GM12874 (cell line): ENCODE data around the gene ADH1C.

ENCODE experiments used
- CTCF ChIP-seq: IDR thresholded peaks from 2 replicates; pipeline ENCODE4 v1.5.1; 2011; ENCODE audit warnings: low read depth, mild to moderate bottlenecking, control low read depth, low read length, moderate library complexity; ENCODE audit not compliant: insufficient read depth

ADH1C gene

GRCh38 chr4:99351487-99351886, 1.1 kb downstream of the ADH1C start:
- no peak for TF ChIP-seq CTCF

DNA sequence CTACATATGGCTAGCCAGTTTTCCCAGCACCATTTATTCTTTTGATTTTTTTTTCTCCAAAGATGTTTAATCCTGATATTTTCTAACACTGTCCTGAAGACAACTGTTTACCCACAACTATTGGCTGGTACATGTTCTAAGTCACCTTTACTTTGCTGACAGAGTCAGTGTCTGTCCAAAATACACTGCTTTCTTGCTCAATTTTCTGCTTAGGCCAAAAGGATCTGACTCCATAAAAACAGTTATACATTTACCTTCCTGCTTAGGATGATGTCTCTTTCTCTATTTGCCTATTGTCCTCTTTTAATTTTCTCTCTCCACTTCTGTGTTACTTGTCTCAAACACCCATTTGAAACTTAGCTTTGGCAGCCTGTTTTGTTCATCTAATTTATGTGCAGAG, 3.2 kb downstream of the ADH1C start:
- TF ChIP-seq CTCF = no peak

GRCh38 chr4:99341426-99341825, 11.1 kb downstream of the ADH1C start:
- TF ChIP-seq CTCF = no peak

DNA sequence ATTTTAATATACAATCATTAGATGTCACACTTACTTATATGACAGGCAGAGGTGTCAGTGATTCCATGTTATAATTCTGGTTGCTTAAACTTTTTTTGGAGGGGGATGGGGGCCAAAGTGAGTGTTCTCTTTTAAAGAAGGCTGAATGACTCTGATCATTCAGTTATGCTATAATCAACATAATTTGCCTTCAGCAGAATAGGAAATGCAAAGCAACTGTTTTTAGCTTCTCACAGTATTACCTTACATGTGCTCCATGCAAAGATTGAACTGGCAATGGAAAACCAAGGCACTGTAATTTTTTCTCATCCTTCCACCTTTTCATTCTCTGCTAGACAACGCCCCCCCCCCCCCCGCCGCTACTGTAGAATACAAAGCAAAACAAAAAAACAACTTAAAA, 13.4 kb downstream of the ADH1C start:
- no peak for TF ChIP-seq CTCF

- no peak for TF ChIP-seq CTCF
Observed at GRCh38 chr4:99336553-99336952, 16.0 kb downstream of the ADH1C start.

- TF ChIP-seq CTCF = no peak
Observed at GRCh38 chr4:99334880-99335279, 17.7 kb downstream of the ADH1C start.

DNA sequence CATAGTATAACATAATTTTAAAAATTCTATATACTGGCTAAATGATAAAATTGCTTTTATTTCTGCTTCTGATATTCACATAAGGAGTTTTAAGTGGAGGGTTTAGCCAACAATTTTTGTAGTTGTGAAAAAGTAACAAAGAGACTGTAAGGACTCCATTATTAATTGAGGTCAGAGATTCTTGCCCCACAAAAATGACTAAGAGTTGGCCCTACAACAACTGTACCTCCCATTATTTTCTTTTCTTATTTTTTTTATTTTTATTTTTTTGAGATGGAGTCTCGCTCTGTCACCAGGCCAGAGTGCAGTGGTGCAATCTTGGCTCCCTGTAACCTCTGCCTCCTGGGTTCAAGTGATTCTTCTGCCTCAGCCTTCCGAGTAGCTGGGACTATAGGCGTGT, 21.9 kb downstream of the ADH1C start:
- TF ChIP-seq CTCF = no peak

- no peak for TF ChIP-seq CTCF
Observed at GRCh38 chr4:99329876-99330275, 22.7 kb downstream of the ADH1C start.
